Cardiac muscle cell (in vitro differentiated cells and primary cell): ENCODE results near the gene KCNV2. TPM values are rescaled to one million over a fixed set of nuclear protein-coding genes. Genes with fewer than 3 reads are reported as not detected.

Experiments used
- DNase-seq, 2 donors: peaks; one replicate each; pipeline versions ENCODE4 v3.0.0 to v3.0.0-alpha.2; 2010 to 2017; ENCODE audit warnings: low read depth in 1 of 2, low spot score in 1 of 2
- H3K27ac ChIP-seq: fragments of 200-600 bp; sonication (generic); 2 replicates; pipeline ENCODE4 v1.5.1; 2016
- H3K27me3 ChIP-seq: fragments of 200-600 bp; sonication (generic); 2 replicates; pipeline ENCODE4 v1.6.0; 2016; ENCODE audit warnings: control low read depth
- H3K36me3 ChIP-seq: fragments of 200-600 bp; sonication (generic); 2 replicates; pipeline ENCODE4 v1.5.1; 2016; ENCODE audit warnings: control low read depth
- H3K4me1 ChIP-seq: fragments of 200-600 bp; sonication (generic); 2 replicates; pipeline ENCODE4 v1.8.1; 2017; ENCODE audit warnings: low read depth, mild to moderate bottlenecking, mixed run types
- H3K4me3 ChIP-seq: fragments of 200-600 bp; sonication (generic); 2 replicates; pipeline ENCODE4 v1.5.1; 2016; ENCODE audit warnings: mild to moderate bottlenecking
- H3K9me3 ChIP-seq: fragments of 200-600 bp; sonication (generic); 2 replicates; pipeline ENCODE4 v1.5.1; 2017; ENCODE audit warnings: low read depth, mild to moderate bottlenecking, control low read depth
- polyA plus RNA-seq: library from polyadenylated mRNA; unstranded; fragments of >200 nt; fragmentation: Nextera tagmentation; extraction: Ambion mirVana; gene quantifications from 2 replicates; pipeline ENCODE4 v1.2.1, GENCODE V29; 2016
- total RNA-seq: library from RNA; depleted of rRNA; stranded (reverse); fragments of >200 nt; gene quantifications from 2 replicates; pipeline ENCODE4 v1.2.3, GENCODE V29; 2016
- TF ChIP-seq, protein P1 (sequence below): IDR thresholded peaks from 2 replicates; pipeline ENCODE4 v1.5.1; 2012; ENCODE audit warnings: low read depth, mild to moderate bottlenecking, low read length

KCNV2 gene
- total and polyA plus RNA-seq, 2 experiments from 2014 or later: 0.49 TPM; not detected in 1

DNA sequence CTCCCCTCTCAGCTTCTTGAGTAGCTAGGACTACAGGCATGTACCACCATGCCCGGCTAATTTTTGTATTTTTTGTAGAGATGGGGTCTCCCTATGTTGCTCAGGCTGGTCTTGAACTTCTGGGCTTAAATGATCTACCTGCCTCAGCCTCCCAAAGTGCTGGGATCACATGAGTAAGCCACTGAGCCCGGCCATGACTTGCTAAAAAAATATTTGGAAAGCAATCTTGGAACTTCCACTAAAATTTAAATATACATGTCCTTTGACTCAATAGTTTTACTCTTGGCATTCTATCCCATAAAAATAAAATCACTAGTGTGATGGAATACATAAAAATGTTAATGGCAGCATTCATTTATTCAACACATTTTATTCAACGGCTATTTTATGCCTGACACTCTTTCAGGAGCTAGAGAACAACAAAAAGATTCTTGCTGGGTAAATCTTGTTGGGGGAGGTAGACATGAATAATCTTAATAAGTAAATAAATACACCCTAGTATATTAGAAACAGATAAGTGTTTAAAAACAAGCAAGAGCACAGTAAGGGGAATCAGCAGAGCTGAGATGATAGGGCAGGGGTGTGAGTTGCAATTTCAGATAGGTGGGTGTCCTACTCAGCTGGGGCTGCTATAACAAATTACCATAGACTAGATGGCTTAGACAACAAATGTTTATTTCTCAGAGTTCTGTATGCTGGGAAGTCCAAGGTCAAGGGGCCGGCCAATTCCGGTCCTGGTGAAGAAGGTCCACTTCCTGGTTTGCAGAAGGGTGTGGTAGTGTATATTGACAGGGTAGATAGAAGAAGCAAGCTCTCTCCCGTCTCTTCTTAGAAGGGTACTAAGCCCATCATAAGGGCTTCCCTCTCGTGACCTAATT is 50.7 kb downstream of the KCNV2 start:
- H3K27ac ChIP-seq: peak overlapping the region; percentile 54
- H3K27me3 ChIP-seq: no peaks in the 10 kb centered on the region
- TF ChIP-seq, protein P1, sequence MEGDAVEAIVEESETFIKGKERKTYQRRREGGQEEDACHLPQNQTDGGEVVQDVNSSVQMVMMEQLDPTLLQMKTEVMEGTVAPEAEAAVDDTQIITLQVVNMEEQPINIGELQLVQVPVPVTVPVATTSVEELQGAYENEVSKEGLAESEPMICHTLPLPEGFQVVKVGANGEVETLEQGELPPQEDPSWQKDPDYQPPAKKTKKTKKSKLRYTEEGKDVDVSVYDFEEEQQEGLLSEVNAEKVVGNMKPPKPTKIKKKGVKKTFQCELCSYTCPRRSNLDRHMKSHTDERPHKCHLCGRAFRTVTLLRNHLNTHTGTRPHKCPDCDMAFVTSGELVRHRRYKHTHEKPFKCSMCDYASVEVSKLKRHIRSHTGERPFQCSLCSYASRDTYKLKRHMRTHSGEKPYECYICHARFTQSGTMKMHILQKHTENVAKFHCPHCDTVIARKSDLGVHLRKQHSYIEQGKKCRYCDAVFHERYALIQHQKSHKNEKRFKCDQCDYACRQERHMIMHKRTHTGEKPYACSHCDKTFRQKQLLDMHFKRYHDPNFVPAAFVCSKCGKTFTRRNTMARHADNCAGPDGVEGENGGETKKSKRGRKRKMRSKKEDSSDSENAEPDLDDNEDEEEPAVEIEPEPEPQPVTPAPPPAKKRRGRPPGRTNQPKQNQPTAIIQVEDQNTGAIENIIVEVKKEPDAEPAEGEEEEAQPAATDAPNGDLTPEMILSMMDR: no peak
- no peak overlapping the region for H3K4me3 ChIP-seq
- H3K4me1 ChIP-seq: peaks cover 35% of the 10 kb centered on the region
- DNase-seq: no peak
- H3K36me3 ChIP-seq: no peaks in the 10 kb centered on the region
- H3K9me3 ChIP-seq: no peaks in the 10 kb centered on the region

DNA sequence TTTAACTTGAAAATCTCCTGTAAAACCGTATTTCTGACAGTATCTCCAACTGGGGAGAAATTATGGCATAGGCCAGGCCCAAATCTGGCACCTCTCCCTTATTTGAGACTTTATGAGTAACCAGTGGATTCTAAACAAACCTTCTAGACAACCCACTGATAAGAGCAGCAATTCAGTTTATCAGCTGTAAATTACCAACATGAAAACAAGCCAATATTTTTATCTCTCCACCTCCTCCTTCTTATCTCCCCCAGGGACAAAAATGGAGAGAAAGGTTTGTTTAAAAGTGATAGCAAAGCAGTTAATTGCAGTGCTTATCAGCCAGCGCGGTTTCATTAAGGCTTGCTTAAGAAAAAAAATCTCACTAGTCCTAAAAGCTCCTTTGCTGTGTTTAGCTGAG is 53.8 kb downstream of the KCNV2 start:
- Histone ChIP-seq H3K4me1 (peaks cover 26% of the 10 kb centered on the region), H3K36me3 (no peaks in the 10 kb centered on the region), H3K9me3 (no peaks in the 10 kb centered on the region), H3K4me3 (no peak overlapping the region), H3K27ac (peak overlapping the region; percentile 85), H3K27me3 (no peaks in the 10 kb centered on the region)
- TF ChIP-seq, protein P1: no peak
- DNase-seq: peak in 1 of 2 donors; percentile 40

DNA sequence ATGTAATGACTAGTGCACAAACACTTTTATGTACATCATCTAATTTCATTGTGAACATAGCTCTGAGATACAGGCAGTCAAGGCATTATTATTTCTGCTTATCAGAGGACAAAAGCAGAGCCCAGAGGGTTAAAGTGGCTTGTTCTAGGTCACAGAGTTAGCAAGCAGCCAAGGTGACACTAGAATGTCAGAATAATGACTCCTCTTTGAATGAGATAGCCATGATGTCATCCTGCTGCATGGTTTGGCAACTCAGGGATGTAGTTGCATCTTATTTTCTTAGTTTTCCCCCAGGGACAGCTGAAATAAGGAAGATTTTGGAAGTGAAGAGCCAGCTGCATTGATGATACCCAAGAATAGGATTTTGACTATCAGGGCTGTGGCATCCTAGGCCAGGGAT is 54.4 kb downstream of the KCNV2 start:
- H3K4me1 ChIP-seq: peaks cover 26% of the 10 kb centered on the region
- peak overlapping the region; percentile 85 for H3K27ac ChIP-seq
- no peaks in the 10 kb centered on the region for H3K27me3 ChIP-seq
- TF ChIP-seq, protein P1: no peak
- H3K4me3 ChIP-seq: no peak overlapping the region
- no peaks in the 10 kb centered on the region for H3K9me3 ChIP-seq
- DNase-seq: no peak
- H3K36me3 ChIP-seq: peaks cover 1% of the 10 kb centered on the region

DNA sequence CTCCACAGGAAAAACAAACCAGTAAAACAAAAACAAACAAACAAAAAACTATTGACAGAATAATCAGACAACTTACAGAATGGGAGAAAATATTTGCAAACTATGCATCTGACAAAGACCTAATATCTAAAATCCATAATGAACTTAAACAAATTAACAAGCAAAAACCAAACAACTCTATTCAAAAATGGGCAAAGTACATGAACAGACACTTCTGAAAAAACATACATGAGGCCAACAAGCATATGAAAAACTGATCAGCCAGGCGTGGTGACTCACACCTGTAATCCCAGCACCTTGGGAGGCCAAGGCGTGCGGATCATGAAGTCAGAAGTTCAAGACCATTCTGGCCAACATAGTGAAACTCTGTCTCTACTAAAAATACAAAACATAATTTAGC is 60.1 kb downstream of the KCNV2 start:
- Histone ChIP-seq H3K27ac (no peak overlapping the region), H3K4me3 (no peak overlapping the region), H3K36me3 (peaks cover 8% of the 10 kb centered on the region), H3K9me3 (peaks cover 2% of the 10 kb centered on the region), H3K27me3 (no peaks in the 10 kb centered on the region), H3K4me1 (peaks cover 7% of the 10 kb centered on the region)
- TF ChIP-seq, protein P1: no peak
- no peak for DNase-seq

DNA sequence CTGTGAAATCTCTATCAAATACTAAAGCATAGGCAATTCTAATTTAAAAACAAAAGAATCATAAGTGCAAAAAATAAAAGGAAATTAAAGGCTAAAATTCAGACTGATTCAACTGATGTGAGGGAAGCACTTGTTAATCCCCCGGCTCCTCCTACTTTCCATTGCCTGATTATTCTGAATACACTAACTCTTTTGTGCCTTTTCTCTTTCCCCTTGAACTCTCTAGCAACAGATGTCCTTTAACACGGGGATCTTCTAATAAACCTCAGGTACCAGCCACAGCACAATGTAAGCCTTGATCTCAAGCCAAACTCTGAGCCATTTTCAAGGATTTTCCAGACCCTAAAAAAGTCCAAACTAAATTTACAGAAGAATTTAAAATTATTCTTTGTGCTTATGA is 61.5 kb downstream of the KCNV2 start:
- H3K36me3 ChIP-seq: peaks cover 8% of the 10 kb centered on the region

More for the DNA sequence above, 61.5 kb downstream of the KCNV2 start:
- H3K4me1 ChIP-seq: peaks cover 4% of the 10 kb centered on the region
- TF ChIP-seq, protein P1: no peak
- H3K9me3 ChIP-seq: peaks cover 2% of the 10 kb centered on the region
- no peak for DNase-seq
- H3K27me3 ChIP-seq: no peaks in the 10 kb centered on the region
- no peak overlapping the region for H3K4me3 ChIP-seq
- H3K27ac ChIP-seq: no peak overlapping the region

Other genes with a start within 250 kb of the KCNV2 start
- gene VLDLR, start 95.7 kb upstream of the KCNV2 start, total RNA-seq: 34.1 and 36.1 TPM in 2 replicates
- 40.9 and 41.2 TPM in 2 replicates for gene VLDLR, start 95.7 kb upstream of the KCNV2 start, polyA plus RNA-seq
- 12.5 and 32.5 TPM in 2 replicates for gene PUM3, start 126.6 kb downstream of the KCNV2 start, total RNA-seq
- gene PUM3, start 126.6 kb downstream of the KCNV2 start, polyA plus RNA-seq: 27.5 and 40.2 TPM in 2 replicates